IPS DF 4.7 (cell line): ENCODE data around the gene DHX16.

ENCODE experiments used
- DNase-seq: peaks from one replicate; pipeline ENCODE4 v3.0.0-alpha.2; 2013; ENCODE audit warnings: low spot score; ENCODE audit errors: extremely low read depth

The DHX16 gene

GRCh38 chr6:30696432-30696831, 23.6 kb upstream of the DHX16 start:
- DNase-seq: no peak

DNA sequence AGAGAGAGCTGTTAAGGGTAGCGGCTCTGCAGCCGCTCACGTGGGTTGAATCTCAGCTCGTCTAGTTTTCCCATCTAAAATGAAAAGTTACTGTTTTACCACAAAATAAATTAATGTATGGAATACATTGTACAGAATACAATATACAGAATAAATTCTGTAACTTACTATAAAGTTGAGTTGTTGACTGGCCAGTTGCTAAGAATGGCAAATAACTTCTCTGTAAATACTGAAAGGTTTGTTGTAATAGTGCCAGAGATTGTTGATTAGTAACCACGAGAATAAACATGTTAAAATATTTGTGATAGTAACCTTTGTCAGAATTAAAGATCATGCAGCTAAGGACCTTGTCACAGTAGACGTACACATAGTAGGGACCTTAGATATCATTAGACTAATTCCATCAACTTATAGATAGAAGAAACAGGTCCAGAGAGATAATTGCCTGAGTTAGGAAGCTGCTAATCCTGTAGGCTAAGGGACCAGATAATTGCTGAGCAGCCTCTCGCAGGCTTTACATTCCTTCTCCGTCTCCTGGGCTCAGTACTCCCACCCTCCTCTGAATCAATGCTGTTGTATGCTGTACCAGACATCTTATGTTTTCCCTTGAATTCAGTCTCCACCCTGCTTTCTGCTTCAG, 18.5 kb upstream of the DHX16 start:
- no peak for DNase-seq

DNA sequence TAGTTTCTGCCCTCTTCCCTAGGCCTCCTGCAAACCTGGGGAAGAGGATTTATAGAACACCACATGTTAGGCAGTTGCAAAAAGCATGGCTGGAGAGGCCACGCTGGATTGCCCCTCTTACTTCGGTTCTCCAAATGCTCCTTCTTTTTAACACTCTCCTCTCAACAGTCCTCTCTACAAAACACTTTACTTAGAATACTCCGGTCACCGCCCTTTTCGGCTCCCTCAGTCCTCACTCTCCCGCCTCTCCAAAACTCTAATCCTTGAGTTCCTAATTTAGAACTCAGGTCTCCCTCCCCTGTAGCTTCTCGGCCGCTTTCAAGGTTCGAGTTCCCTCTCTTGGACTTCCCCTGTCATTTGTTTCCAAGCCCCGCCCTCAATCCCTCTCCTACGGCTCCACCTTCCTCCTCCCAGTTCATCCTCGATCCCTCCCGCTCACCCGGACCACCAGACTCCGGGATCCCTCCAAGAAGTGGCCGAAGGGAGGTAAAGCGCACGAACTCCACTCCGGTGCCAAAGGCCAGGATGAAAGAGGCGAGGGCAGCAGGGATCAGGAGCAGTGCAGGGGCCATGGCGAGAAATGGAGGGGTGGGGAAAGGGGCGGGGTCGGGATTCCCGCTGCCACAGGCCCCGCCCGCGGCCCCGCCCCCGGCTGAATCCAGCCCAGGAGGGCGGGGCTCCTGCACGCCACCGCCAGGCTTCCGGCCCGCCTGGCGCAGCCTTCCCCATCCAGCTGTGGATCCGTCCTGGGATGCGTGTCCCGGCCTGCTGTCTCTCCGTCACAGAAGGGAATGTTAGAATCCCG, 17.8 kb upstream of the DHX16 start, which contains the start of gene NRM:
Gene NRM (minus strand): TSS at position 582 of the 805 bp plus-strand sequence. CDS start 10 bp downstream, at position 572.
- DNase-seq: no peak

DNA sequence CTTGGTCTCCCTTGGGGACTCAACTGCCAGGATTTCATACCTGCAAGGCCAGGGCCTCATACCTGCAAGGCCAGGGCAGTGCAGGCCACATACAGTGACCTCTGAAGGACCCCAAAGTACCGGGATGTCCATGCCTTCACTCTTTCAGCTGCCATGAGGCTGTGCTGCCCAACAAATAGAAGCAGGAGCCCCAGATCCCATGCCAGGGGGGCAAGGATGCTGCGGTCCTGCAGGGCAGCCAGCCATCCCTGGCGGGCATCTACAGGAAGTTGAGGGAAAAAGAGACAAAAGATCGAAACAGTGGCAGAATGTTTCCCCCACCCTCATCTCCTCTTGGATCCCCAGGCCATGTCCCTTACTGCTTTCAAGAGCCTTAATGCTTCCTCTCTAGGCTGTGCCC, 17.2 kb upstream of the DHX16 start:
- no peak for DNase-seq

DNA sequence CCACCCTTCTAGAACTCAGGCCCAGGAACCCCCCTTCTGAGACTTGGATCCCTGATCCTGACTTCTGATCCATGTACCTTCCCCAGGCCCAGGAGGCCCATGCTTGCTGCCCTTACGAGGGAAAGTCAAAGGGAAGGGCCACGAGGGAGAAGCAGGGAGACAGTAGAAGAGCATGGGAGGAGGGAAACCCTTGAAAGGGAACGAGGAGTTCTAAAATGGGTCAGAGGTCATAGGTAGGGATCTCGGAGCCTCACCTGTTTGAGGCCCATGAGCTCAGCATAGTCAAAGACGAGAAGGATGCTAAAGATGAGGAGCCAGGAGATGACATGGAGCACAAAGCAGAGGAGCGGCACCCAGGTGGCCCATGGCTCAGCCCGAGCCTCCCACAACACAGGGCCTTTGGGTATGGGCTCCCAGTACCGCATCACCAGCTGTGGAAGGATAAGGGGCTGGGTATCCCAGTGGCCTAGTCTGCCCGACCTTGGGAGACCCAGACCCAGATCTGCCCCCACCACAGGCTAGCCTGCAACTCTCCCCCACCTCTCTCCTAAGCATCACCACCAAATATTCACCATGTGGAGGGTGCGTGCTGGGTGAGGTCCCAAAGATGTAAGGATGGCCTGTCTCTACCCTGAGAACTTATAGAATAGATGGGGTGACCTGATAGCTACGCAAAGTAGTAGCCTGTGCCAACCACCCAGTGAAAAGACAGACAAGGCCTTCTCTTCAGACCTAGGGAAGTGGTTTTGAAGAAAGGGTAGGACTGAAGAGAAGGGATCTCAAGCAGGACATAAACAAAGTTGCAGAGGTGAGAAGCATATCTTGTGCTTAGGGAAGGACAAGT, 16.4 kb upstream of the DHX16 start:
- DNase-seq: no peak

GRCh38 chr6:30688569-30688968, 15.8 kb upstream of the DHX16 start:
- DNase-seq: no peak

DNA sequence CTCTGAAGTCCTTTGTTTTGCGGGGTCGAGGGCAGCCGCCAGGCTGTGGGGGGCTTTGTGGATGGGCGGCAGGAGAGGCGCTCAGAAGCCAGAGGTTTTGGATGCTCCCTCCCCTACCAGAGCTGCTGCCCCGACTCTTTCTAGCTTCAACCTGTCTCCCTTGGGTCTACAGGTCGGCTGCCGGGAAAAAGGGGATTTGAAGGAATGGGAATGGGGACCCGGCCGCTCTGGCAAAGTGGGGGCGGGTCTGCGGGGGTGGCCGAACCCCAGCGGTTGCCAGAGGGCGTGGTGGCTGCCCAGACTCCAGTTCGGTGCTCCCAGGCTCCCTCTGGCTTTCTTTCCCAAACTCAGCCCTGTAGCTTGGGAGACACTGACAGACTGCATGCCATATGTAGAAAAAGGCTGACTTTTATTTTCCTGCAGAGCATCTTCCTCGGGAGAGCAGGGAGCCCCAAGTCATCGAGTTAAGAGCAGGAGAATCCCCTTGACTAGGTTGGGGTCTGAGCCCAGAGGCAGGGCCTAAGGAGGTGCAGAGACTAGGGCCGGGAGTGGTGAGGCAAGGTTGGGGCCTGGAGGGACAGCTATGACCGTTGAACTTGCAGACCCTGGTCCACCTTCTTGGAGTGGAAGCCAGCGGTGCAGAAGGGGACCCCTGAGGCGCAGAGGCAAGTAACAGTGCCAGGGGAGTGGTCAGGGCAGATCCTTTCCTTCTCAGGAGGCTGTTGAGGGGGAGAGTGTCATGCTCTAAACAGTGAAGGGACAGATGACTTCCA, 15.0 kb upstream of the DHX16 start:
- DNase-seq: no peak

DNA sequence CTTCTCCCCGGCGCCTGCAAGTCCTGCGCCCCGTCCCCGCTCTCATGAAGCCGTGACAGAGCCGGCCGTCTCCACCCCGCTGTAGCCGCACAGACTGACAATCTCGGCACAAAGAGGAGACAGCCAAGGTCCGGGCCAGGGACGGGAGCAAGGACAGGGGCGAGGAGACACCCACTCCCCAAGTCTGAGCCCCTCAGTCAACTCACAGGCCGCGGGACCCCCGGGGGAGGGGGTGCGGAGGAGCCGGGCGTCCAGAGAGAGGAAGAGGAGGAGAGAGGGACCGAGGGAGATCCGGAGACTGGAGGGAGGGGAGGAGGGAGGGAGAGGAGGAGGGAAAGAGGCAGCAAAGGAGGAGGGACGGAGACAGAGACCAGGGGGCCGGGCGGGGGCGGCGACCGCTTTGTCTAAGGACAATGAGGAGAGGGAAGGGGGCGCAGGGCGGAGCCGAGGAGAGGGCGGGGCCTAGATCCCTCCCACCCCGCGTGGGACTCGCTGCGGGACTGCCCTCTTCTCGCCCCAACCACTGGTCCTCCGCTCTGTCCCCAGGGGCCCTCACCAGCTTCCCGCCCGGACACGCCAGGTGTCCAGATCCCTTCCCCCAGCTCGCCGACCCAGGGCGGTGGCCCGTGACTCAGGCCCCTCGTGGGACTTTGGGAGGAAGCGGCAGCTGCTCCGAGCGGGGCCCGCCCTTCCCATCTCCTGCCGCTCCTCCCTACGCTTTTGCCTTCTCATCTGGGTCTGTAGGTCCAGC, 14.3 kb upstream of the DHX16 start:
- no peak for DNase-seq

DNA sequence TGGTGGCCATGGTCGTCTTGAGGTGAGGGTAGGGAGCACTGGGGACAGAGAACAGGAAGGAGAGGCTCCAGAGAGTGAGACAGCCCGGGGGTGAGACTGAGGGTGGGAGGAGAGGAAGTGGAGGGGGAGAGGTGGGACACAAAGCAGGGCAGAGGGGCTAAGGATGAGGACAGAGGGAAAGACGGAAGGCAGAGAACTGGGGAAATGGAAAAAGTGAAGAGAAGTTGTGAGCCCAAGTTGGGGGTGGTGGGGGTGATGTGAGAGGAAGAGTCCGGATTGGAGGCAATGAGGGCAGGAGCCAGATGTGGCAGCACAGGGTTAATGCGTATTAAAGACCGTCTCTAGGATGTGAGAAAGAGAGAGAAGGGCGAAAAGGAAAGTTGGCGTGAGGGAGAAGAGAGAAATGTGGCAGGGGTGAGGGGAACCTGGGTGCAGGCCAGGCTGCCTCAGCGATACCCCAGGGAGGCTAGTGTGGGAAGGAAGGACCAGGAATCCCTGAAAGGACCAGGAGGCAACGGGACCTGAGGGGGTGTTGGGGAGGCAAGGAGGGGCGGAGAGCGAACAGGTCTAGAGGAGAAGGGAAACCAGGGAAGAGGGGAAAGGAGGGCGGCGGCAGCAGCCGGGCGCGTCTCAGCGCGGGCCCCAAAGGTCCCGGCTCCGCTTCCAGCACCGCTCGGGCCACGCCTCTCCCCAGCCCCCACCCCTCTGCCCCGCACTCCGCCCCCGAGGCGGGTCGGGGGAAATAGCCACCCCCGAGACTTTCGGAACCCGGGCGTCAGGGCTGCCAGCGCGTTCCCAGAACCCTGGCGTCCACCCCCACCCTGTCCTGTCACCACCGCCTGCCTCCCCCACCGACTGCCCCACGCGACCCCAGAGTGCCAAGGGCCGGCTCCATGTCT, 13.5 kb upstream of the DHX16 start, which contains the start of gene PPP1R18:
Gene PPP1R18 (minus strand): TSS at position 637 of the 899 bp plus-strand sequence. CDS start 627 bp downstream, at position 10.
- no peak for DNase-seq

GRCh38 chr6:30685157-30686008, 12.6 kb upstream of the DHX16 start:
- DNase-seq: no peak

DNA sequence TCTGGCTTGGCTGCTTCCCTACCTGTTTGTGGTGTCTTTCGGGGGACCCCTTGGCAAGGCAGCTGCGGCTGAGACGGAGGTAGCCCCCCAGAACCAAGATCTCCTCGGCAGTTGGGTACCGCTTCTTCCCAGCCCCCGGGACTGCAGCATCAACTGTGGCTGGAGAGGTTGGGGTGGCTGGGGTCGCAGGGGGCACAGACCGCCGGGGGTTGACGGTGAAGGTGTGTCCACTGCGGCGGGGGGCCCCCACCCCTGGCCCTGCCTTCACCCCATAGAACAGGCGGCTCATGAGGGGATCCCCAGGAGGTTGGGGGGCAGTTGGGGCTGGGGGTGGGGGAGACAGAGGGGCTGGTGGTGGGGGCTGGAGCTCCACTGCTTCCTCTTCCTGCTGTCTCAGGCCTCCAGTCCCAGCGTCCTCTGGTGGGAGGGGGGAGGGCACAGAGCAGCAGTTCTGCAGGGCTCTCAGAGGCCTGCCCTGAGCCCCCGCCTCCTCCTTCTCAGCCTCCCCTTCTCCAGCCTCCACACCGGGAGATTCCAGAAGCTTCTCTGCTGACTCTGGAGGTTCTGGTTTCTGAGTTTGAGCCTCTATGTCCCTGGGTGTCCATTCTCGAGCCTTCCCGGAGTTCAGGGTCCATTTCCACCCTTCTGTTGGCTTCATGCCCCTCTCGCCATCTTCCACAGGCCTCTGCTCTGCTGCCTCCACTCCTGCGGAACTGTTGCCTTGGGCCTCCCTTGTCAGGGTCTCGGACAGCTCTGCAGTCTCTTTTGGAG, 11.8 kb upstream of the DHX16 start:
- no peak for DNase-seq

DNA sequence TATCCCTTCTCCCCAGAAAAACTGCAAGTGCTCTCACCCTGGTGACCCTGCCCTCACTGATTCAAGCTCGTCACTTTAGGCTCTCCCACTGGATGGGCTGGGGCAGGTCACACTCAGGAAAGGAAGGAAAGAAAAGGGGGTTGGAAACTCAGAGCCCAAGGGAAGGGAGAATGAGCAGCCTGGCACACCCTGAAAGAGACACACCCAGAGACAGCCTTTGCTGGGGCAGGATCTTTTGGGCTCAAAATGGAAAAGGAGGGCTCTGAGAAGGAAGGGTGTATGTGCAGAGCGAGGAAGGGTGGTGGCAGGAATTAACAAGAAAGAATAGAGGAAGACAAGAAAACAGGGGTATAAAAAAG, 11.2 kb upstream of the DHX16 start:
- no peak for DNase-seq

GRCh38 chr6:30683183-30683979, 10.6 kb upstream of the DHX16 start:
- no peak for DNase-seq

- no peak for DNase-seq
Observed at GRCh38 chr6:30682143-30683117, 9.6 kb upstream of the DHX16 start.

DNA sequence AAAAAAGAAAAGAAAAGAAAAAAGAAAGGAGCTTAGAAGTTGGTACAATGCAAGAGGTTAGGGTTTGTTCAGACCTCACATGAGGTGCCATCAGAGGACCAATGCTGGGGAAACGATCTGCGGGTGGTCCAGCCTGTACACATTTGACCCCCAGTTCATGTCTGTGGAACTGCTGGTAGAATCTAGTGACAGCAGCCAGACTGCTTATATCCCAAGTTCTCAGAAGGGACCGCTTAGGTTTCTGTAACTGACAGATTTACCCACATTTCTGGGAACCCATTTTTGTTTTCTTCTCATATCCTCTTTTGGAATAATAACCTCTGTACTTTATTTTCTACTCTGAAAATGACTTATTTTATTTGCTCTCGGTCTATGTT, 8.9 kb upstream of the DHX16 start:
- DNase-seq: no peak
